Measurements from ENCODE around the gene KIF13A.
"Not testable (repeated sequence)": the region's sequence is repeated elsewhere in the genome, so short reads cannot be mapped to it uniquely, and the experiment has no call there.

The KIF13A gene

DNA sequence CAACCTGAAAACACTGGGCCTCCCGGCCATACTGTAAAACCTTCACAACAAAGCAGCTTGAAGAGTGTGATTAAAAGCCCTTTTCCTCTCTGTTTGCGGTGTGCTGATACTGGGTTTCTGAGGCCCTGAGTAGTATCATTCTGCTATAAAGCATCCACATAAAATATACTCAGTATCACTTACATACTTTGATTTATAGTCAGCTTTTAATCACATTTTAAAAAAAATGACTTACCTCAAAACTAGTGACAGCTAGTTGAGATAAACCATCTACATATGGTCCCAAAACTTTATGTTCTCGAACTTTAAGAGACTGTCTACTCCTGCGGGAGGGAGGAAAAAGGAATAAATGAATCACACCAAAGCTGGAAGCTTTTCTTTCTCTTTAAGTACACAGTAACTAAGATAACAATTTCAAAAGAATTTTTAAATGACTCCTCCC lies 135.7 kb downstream of the KIF13A start:
- DNase-seq = no peak

- no peak for DNase-seq
These were observed 136.3 kb downstream of the KIF13A start for GRCh38 chr6:17851001-17851719.

DNA sequence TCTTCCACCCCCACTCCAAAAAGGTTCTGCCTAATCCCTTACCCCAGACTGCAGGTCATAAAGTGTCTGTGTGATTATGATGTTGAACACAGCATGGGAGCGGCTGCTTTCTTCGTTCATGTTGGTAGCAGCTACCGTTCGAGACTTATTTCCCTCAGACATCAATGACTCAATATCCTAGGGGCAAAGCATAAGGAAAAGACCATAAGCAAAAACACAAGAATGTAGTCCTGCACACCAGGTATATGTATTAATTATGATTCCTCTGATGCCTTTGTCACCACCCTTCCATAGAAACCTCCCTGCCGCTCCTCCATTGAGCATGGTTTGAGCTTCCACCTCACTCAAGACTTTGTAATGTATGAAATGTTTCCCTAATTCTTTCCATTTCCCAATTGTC lies 137.2 kb downstream of the KIF13A start:
- no peak for DNase-seq

DNA sequence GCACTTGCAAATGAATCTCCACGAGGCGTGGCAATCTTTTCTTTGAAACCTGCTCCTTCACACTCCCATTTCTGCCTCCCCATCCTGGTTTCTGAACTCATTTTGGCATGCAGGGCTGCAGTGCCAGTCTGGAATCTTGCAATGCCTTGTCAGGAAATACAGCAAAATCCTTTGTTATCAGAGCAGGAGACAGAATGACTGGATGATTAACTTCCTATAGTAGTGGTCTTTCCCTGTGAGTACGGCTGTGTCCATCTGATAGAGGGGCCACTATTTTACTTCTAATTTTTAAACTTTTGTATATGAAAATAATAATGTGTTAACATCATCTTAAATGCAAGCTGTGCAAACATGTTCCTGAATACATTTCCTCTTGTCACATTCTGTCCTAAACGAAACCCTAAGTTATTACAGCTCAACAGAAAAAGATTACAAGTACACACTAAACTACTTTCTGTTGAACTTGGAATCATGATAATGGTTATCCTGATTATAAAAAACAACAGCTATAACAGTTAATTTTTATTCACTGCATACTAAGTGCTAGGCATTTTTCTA lies 140.2 kb downstream of the KIF13A start:
- DNase-seq = no peak

GRCh38 chr6:17846762-17847161 lies 140.7 kb downstream of the KIF13A start:
- no peak for DNase-seq

DNA sequence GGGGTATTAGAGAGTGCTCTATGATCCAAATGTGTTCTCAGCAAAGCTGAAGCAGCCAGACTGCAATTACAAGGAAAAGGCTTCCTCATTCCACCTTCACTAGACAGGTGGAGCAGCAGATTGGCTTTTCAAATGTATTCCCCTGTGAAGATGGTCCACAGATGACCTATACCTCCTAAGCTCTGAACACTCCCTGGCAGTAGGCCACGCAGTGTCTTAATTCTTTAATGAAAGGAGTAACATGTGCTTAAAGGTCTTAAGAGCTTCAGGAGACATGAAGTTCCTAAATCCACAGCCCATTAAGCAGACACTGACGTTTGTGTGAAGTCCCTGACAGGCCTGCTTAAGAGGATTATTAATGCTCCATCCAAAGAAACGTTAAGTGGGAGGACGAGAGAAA lies 141.8 kb downstream of the KIF13A start:
- DNase-seq = no peak

GRCh38 chr6:17844967-17845366 lies 142.5 kb downstream of the KIF13A start:
- DNase-seq = not testable (repeated sequence)

- DNase-seq = no peak
These were observed 144.3 kb downstream of the KIF13A start for GRCh38 chr6:17842934-17843821.

- DNase-seq = no peak
These were observed 145.2 kb downstream of the KIF13A start for GRCh38 chr6:17842014-17842776.

DNA sequence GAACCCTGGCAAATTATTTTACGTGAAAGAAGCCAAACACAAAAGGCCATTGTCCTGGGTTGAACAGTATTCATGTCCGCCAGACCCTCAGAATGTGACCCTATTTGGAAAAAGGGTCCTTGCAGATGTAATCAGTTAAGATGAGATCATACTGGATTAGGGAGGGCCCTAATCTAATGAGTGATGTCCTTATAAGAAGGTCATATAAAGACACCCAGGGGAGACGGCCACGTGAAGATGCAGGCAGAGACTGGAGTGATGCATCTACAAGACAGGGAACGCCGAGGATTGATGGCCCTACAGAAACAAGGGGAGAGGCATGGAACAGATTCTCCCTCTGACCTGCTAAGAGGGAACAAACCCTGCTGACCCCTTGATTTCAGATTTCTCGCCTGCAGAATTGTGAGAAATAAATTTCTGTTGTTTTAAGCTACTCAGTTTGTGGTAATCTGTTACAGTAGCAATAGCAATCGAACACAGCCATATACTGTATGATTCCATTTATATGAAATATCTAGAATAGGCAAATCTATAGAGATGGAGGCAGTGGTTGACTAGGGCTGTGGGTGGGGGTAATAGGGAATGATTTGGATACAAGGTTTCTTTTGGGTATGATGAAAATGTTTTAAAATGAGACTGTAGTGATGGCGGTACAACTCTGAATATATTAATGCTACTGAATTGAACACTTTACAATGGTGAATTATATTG lies 147.8 kb downstream of the KIF13A start:
- DNase-seq = peak in 1 of 56 donors; percentile 51

GRCh38 chr6:17836293-17836692 lies 151.1 kb downstream of the KIF13A start:
- DNase-seq = no peak

- no peak for DNase-seq
These were observed 151.7 kb downstream of the KIF13A start for GRCh38 chr6:17835784-17836183.

- peak in 9 of 56 donors; percentile 2 to 32 (median 9) for DNase-seq
These were observed 156.3 kb downstream of the KIF13A start for GRCh38 chr6:17831135-17831534.

GRCh38 chr6:17829905-17830304 lies 157.5 kb downstream of the KIF13A start:
- DNase-seq = no peak

DNA sequence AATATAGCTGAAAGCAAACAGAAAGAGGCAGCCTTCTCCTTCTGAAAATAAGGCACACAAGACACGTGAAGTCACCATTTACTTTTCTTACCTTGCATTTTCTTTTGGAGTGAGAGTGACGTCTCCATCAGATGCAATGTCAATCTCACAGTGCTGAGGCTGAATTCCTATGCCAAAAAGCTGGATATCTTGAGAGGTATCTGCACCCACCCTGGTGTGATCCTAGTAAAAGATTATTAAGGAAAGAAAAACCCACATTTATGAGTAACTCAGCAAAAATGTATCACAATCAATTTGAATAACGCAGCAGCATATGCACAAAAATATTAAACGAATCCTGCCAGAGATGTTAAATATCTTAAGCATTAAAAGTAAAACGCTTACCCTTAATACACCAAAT lies 159.3 kb downstream of the KIF13A start:
- no peak for DNase-seq

- DNase-seq = no peak
These were observed 161.1 kb downstream of the KIF13A start for GRCh38 chr6:17826301-17826700.

DNA sequence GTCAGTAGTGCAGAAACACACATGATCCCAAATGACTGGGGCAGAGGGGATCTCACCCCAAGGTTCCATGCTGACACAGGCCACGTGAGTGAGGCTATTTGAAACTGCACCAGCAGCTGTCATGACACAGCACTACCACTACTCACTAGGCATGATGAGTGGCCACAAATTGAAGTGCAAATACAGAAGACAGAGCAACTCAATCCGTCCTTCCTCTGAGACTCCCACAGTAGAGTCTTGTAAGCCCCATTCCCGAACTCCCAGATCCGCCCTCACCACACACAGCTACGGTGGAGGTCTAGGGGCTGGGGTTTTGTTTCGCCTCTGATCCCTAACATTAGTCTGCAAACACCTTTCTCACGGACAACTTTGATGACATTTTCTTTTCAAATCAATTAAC lies 167.4 kb downstream of the KIF13A start:
- peak in 16 of 56 donors; percentile 1 to 28 (median 10) for DNase-seq

DNA sequence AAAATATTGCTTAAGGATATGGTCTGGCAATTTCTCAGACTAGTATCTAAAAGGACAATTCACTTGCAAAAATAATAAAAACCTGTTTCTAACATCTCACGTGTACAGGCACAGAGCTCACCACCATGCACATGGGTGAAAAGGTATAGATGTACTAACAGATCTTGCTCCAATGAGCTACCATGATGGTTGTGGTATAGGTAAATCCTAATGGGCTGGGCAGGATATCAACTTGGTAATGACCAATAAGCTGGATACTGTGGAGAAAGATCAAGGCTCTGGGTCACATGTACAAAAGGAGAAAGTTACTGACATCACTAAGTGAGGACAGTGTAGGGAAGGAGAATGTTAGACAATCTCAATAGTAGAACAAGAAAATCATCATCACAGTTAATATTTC lies 169.7 kb downstream of the KIF13A start:
- no peak for DNase-seq

DNA sequence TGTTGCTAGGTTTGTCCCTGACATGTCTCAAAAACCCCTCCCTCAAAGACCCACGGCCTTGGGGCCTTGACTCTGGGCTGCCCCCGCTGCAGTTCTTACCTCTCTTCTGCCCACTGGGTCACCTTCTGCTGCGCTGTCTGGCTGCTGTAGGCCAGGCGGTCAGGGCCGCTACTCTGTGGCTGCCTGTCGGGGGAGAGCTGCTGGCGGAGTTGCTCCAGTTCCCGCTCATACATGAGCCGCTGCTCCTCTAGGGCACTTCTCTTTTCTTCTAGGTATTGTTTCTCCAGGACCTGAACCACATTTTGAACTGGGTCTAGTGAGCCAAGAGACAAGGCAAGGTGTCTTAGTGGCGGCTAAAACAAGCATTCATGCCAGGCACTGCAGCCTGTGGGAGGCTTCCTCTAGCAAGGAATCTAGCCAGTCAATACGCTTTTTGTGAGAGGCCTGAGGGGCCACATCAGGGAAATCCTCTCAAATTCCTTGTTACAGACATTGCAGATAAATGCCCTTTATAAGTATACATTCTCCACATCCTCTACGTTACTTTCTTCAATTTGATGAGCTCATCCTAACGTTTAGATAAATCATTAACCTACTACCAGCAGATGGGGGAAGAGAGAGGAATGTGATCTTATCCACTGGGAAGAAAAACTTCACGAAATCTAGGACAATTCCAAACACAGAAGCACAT lies 170.4 kb downstream of the KIF13A start:
- no peak for DNase-seq

- no peak for DNase-seq
These were observed 173.9 kb downstream of the KIF13A start for GRCh38 chr6:17813542-17813941.
